HG03469 (cell line): ENCODE measurements around the gene ZBTB44.

Source experiments
- ATAC-seq: cut with Tn5 transposase; IDR thresholded peaks from one replicate; pipeline ENCODE4 v1.9.1; 2021; ENCODE audit warnings: mild to moderate bottlenecking, moderate library complexity, moderate number of reproducible peaks; ENCODE audit not compliant: unreplicated experiment

ZBTB44 gene

GRCh38 chr11:130216591-130217132 lies 98.1 kb downstream of the ZBTB44 start:
- no peak for ATAC-seq

- no peak for ATAC-seq
These were observed 98.5 kb downstream of the ZBTB44 start for GRCh38 chr11:130216221-130216550.

- no peak for ATAC-seq
These were observed 99.0 kb downstream of the ZBTB44 start for GRCh38 chr11:130215531-130216220.

GRCh38 chr11:130214861-130215530 lies 99.7 kb downstream of the ZBTB44 start:
- no peak for ATAC-seq

GRCh38 chr11:130213979-130214281 lies 100.8 kb downstream of the ZBTB44 start:
- no peak for ATAC-seq

- no peak for ATAC-seq
These were observed 101.4 kb downstream of the ZBTB44 start for GRCh38 chr11:130213143-130213978.

- ATAC-seq, result no peak
These were observed 102.2 kb downstream of the ZBTB44 start for GRCh38 chr11:130212431-130212961.

- ATAC-seq, result no peak
These were observed 102.8 kb downstream of the ZBTB44 start for GRCh38 chr11:130211781-130212401.

GRCh38 chr11:130211144-130211543 lies 103.6 kb downstream of the ZBTB44 start:
- ATAC-seq, result no peak

GRCh38 chr11:130209954-130210854 lies 104.5 kb downstream of the ZBTB44 start:
- ATAC-seq, result no peak

- ATAC-seq, result no peak
These were observed 105.4 kb downstream of the ZBTB44 start for GRCh38 chr11:130209128-130209932.

- ATAC-seq, result no peak
These were observed 106.2 kb downstream of the ZBTB44 start for GRCh38 chr11:130208241-130209127.

- no peak for ATAC-seq
These were observed 108.6 kb downstream of the ZBTB44 start for GRCh38 chr11:130206141-130206540.

GRCh38 chr11:130204703-130205095 lies 110.0 kb downstream of the ZBTB44 start:
- no peak for ATAC-seq

- ATAC-seq, result no peak
These were observed 110.7 kb downstream of the ZBTB44 start for GRCh38 chr11:130203766-130204702.

GRCh38 chr11:130202818-130203689 lies 111.7 kb downstream of the ZBTB44 start:
- ATAC-seq, result no peak
